GM12801 (cell line): ENCODE results near the gene YWHAQ.

Source experiments
- CTCF ChIP-seq: IDR thresholded peaks from one replicate; pipeline ENCODE4 v1.5.1; 2011; ENCODE audit warnings: control low read depth; ENCODE audit not compliant: insufficient read length; ENCODE audit errors: extremely low read depth

The YWHAQ gene

DNA sequence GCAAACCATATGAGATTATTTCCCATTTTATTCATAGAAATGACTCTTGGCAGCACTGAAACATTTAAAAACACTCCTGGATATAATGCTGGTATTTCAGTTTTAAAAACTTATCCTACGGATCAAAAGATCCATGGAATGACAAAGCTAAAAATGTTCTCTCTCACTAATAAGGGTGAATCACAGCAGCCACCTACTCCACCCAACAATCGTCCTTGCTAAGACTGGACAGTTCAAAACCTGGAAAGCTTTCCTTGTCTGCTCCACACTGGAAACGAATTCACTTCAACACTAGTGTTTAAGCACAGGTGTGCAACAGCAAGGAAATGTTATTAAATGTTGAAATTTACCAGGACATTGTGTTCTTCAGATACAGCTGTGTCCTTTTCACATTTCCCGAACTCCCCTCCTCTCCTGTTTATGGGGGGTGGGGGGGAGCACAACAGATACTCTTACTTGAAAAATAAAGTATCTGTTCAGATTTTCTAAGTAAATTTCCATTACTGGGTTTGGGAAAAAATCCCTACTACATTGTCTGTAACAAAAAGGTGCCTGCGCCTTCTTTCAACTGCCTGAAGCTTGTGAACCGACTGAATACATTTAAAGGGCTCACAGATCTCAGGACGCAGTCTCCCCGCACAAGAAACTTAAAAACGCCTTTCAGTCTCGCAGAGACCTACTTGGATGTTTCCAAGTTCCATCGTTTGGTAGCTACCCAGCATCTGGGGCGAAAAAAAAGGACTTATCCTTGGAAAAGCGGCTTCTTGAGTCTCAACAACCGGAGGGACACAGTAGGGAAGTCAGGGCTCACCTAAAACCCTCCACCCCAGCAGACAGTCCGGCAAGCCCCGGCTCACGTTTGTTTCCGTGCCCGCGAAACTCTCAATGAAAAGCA is 1.3 kb downstream of the YWHAQ start:
- no peak for TF ChIP-seq CTCF

GRCh38 chr2:9627310-9627709 is 3.5 kb downstream of the YWHAQ start:
- TF ChIP-seq CTCF: no peak

GRCh38 chr2:9623151-9623550 is 7.6 kb downstream of the YWHAQ start:
- no peak for TF ChIP-seq CTCF

DNA sequence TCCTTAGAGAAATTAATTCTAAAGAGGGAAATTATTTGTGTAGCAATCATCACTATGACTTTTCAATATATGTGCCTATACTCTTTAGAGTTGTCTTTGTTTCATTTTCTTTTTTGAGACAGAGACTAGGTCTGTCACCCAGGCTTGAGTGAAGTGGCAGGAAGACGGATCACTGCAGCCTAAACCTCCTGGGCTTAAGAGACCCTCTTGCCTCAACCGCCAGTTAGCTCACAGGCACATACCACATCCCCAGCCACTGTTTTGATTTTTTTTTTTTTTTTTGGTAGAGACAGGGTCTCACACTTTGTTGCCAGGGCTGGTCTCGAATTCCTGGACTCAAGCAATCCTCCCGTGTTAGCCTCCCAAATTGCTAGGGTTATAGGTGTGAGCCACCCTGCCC is 12.4 kb downstream of the YWHAQ start:
- TF ChIP-seq CTCF: no peak

DNA sequence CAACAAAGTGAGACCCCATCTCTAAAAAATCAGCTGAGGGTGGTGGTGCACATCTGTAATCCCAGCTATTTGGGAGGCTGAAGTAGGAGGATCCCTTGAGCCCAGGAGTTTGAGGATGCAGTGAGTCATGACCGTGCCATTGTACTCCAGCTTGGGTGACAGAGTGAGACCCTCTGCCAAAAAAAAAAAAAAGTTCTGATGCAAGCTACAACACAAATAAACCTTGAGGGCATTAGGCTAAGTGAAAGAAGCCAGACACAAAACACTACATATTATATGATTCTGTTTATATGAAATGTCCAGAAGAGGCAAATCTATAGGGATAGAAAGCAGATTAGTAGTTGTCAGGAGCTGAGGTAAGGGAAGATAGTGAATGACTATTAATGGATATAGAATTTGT is 13.0 kb downstream of the YWHAQ start:
- TF ChIP-seq CTCF: no peak

GRCh38 chr2:9617296-9617695 is 13.5 kb downstream of the YWHAQ start:
- TF ChIP-seq CTCF: no peak

- no peak for TF ChIP-seq CTCF
These were observed 16.2 kb downstream of the YWHAQ start for GRCh38 chr2:9614562-9614961.
